Omental fat pad (tissue), 4 donors: Measurements from ENCODE around the gene PDE8A. TPM values are rescaled to one million over a fixed set of nuclear protein-coding genes. Genes with fewer than 3 reads are reported as not detected.
"Not testable (repeated sequence)": the region's sequence is repeated elsewhere in the genome, so short reads cannot be mapped to it uniquely, and the experiment has no call there.

Source experiments
- ATAC-seq: fragments of 150-250 bp; one replicate; pipeline ENCODE4 v1.9.1; 2016; ENCODE audit warnings: mild to moderate bottlenecking, moderate library complexity; ENCODE audit not compliant: low FRiP score
- DNase-seq: peaks from one replicate; pipeline ENCODE4 v3.0.0-alpha.2; 2019; ENCODE audit warnings: low spot score
- total RNA-seq, 4 donors: library from RNA; depleted of rRNA; stranded (reverse); fragments of >200 nt; gene quantifications; one replicate each; pipeline ENCODE4 v1.1.0, GENCODE V29; 2016
- TF ChIP-seq, protein P1 (sequence below), 3 donors: fragments of 450-650 bp; IDR thresholded peaks; one replicate each; pipeline ENCODE4 v1.5.1; 2016 to 2017; ENCODE audit warnings: antibody characterized with exemption in 3 of 3, mild to moderate bottlenecking in 3 of 3, moderate library complexity in 2 of 3

PDE8A gene
- total RNA-seq, 4 donors from 2014 or later: 61.0 to 86.5 (median 79.0) TPM

DNA sequence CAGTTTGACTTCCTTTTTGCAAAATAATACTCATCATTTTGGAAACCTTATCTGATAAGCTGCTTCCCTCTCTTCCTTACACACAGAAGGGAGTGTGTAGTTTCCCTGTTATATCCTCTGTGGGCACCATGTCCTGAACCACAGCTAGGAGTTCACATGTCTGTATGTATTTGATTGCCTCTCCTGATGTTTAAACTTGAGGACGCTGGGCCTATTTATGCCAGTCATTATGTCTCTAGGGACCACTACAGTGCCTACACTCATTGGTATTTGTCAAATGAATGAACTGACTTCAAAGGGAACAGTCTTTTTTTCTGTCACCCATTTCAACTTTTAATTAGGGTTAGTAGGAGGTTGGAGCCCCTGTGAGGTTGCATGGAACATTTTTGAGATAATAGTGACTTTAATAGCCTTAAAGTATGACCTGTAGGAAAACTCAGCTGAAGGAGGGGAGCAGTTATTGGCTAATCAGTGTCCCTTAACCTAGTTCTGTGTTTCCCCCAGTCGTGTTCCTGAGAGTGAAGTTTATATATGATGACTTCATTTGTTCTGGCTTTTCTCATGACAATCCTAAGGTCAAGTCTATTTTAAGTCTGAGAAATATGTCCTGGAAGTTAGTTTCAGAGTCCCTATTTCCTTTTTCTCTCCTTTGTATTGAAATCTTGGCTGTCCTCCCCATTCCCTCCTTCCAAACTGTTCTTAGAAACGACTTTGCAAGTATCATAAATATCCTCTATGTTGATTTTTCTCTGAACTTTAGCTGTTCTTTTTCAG lies 28.9 kb downstream of the PDE8A start:
- TF ChIP-seq, protein P1, sequence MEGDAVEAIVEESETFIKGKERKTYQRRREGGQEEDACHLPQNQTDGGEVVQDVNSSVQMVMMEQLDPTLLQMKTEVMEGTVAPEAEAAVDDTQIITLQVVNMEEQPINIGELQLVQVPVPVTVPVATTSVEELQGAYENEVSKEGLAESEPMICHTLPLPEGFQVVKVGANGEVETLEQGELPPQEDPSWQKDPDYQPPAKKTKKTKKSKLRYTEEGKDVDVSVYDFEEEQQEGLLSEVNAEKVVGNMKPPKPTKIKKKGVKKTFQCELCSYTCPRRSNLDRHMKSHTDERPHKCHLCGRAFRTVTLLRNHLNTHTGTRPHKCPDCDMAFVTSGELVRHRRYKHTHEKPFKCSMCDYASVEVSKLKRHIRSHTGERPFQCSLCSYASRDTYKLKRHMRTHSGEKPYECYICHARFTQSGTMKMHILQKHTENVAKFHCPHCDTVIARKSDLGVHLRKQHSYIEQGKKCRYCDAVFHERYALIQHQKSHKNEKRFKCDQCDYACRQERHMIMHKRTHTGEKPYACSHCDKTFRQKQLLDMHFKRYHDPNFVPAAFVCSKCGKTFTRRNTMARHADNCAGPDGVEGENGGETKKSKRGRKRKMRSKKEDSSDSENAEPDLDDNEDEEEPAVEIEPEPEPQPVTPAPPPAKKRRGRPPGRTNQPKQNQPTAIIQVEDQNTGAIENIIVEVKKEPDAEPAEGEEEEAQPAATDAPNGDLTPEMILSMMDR (IDR thresholded peaks at IDR 0.05): no peak
- DNase-seq: no peak
- ATAC-seq: peak; percentile 26

DNA sequence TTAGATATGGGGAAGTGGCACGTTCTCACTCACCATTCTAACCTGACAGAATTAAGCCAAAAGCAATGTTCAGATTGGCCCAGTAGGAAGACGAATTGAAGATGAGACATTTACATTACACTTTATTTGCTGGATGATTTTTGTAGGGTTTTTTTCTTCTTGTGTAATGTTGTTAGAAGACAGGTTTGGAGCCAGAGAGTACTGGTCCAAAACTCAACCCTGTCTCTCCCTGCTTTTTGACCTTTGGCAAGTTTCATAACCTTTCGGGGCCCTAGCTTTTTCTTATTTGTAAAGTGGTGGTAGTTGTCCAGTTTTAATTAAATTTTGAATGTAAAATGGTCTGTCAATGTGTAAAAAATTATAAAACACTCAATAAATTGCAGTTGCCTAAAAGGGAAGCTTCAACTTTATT lies 29.5 kb downstream of the PDE8A start:
- ATAC-seq (no peak), DNase-seq (no peak)
- TF ChIP-seq, protein P1 (IDR thresholded peaks at IDR 0.05): no peak

DNA sequence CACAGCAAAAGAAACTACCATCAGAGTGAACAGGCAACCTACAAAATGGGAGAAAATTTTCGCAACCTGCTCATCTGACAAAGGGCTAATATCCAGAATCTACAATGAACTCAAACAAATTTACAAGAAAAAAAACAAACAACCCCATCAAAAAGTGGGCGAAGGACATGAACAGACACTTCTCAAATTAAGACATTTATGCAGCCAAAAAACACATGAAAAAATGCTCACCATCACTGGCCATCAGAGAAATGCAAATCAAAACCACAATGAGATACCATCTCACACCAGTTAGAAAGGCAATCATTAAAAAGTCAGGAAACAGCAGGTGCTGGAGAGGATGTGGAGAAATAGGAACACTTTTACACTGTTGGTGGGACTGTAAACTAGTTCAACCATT lies 30.1 kb downstream of the PDE8A start:
- ATAC-seq, DNase-seq: not testable (repeated sequence)

DNA sequence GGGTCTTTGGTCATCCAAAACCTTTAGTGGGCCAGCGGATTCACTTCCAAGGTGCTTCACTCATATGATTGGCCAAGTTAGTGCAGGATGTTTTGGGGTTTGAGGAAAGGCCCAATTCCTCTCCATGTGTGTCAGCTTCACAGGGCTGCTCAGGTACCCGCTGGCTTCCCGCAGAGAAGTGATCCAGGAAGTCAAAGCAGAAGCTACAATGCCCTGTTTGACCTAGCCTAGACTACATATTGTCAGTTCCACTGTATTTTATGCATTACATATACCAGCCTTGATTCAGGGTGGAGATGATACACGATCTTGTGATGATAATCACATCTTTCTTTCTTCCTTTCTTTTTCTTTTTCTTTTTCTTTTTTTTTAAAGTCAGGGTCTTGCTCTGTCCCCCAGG lies 32.1 kb downstream of the PDE8A start:
- TF ChIP-seq, protein P1 (IDR thresholded peaks at IDR 0.05): no peak
- ATAC-seq: no peak
- DNase-seq: no peak

DNA sequence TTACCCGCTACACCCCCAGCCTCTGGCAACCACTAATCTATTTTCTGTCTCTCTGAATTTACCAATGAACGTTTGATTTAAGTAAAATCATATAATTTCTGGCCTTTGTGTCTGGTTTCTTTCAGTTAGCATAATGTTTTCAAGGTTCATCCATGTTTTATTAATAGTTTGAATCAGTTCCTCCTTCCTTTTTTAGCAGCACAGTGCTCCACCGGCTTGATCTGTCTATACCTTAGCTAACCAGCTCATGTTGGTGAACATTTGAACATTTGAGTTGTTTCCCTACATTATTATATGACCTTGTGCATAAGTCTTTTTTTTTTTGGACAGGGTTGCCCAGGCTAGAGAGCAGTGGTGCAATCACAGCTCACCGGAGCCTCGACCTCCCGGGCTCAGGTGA lies 33.3 kb downstream of the PDE8A start:
- TF ChIP-seq, protein P1 (IDR thresholded peaks at IDR 0.05): no peak
- ATAC-seq (no peak), DNase-seq (no peak)

DNA sequence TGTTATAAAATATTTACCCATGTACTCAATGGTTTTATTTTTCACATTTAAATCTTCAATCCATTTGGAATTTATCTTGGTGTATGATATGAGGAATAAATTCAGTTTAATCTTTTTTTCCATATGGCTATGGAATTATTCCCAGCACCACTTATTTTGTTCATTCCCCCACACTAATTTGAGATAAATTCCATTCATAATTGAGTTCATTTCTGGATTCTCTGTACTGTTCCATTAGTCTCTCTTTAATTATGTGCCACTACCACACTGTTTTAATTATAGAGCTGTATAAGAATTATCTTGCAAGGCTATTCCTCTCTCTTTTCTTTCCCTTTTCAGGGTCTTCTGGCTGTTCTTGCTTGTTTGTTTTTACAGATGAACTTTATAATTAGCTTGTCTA lies 34.6 kb downstream of the PDE8A start:
- DNase-seq (no peak), ATAC-seq (no peak)
- TF ChIP-seq, protein P1 (IDR thresholded peaks at IDR 0.05): no peak

DNA sequence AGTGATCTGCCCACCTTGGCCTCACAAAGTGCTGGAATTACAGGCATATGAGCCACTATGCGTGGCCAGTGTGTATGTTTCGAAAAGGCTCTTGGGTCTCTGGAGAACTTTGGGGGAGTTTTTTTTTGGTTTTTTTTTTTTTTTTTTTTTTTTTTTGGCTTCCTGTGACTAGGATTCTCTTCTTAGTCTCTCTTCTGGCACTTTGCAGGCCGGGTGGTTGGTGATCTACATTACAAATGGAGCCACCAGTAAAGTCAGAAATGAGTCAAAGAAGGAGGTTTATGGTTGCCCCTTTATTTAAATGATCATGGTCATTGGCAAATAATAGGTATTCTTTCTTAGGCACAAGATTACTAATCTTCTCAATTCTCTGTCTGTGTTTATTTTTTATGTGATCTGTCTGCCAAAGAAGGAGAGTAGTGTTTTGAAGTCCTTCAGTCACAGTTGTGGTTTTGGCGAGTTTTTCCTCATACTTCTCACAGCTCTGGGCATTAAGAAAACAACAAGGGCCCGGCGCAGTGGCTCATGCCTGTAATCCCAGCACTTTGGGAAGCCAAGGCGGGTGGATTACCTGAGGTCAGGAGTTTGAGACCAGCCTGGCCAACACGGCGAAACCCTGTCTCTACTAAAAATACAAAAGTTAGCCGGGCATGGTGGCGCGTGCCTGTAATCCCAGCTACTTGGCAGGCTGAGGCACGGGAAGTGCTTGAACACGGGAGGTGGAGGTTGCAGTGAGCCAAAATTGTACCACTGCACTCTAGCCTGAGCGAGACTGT lies 38.3 kb downstream of the PDE8A start:
- TF ChIP-seq, protein P1 (IDR thresholded peaks at IDR 0.05): no peak

More for the DNA sequence above, 38.3 kb downstream of the PDE8A start:
- ATAC-seq: no peak
- no peak for DNase-seq
